ENCODE data around the gene SLC9A7.

The SLC9A7 gene

DNA sequence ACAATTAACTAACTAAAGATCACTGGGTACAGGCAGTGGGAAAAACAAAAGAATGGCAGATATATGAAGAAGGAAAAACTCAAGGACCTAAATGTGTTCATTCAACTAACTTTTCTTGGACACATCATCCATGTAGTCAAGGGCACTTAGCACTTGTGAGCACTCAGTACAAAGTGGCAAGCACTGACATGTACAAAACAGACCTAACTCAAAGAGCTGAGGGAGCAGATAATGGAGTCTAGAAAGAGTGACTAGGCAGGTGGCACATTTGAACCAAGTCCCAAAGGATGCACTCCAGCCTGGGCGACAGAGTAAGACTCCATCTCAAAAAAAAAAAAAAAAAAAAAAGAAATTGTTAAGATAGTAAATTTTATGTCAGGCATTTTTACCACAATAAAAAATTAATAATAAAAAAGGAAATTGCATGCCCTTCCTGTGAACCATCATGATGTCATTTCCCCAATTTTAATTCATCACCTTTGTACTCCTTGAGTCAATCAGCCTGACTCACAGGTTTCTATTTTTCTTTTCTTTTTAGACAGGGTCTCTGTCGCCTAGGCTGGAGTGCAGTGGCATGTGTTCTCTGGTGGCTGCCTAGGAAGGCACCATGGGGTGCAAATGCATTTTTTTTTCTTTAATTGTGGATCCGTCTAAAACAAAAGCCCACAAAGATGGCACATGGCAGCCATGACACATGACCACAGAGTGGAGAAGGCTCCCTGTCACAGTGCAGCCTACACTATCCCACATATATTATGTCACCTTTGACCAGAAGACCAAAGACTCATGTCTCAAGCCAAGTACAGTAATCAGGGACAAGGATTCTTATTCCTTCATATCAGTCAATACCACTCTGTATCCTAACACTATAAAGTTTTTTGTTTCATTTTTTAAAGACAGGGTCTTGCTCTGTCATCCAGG, 93.4 kb downstream of the SLC9A7 start:
- H3K4me3 ChIP-seq (ENCODE audit: low read depth, low read length): no peak overlapping the region
- H3K9ac ChIP-seq (ENCODE audit: low read depth, low read length): no peak overlapping the region
- peaks cover 6% of the 10 kb centered on the region for H3K9me3 ChIP-seq (ENCODE audit: control insufficient read depth, insufficient read depth, low read length)
- peaks cover 2% of the 10 kb centered on the region for H3K36me3 ChIP-seq (ENCODE audit: control insufficient read depth, insufficient read depth, low read length)
- no peaks in the 10 kb centered on the region for H3K27me3 ChIP-seq (ENCODE audit: control insufficient read depth, insufficient read depth, low read length)
- no peaks in the 10 kb centered on the region for H3K4me1 ChIP-seq (ENCODE audit: control insufficient read depth, insufficient read depth, low read length)

DNA sequence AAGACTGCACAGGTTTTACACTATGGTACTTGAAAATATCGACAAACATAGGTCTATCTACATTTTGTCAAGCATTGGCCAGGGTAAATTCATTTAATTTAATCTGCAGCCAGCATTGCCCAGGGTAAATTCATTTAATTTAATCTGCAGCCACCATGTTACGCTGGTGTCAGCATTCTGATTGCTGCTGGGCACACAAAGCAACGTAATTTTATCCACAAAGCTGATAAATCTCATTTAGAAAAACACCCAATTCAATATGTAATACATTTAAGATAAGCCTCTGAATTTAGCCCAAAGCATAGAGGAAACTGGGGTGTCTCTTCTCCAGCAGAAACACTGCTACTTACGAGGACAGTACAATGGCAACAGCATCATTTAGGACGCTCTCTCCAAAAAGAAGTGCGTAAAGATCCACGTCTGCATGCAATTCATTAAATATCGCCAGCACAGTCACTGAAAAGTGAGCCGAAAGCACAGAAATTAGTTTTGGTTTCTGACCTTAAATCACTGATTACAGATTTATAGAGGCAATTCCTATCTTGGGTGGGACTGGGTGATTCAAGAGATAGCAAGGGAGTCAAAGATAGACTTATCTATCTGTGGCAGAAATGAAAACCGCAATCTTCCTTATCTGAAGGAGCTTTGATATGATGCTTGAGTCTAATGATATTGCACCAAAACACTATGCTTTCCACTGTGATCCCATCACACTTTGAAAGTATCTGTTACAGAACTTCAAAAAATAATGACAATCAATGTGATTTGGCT, 96.5 kb downstream of the SLC9A7 start:
- peaks cover 6% of the 10 kb centered on the region for H3K9me3 ChIP-seq (ENCODE audit: control insufficient read depth, insufficient read depth, low read length)
- H3K4me3 ChIP-seq (ENCODE audit: low read depth, low read length): no peak overlapping the region
- H3K36me3 ChIP-seq (ENCODE audit: control insufficient read depth, insufficient read depth, low read length): peaks cover 2% of the 10 kb centered on the region
- no peak overlapping the region for H3K9ac ChIP-seq (ENCODE audit: low read depth, low read length)
- no peaks in the 10 kb centered on the region for H3K27me3 ChIP-seq (ENCODE audit: control insufficient read depth, insufficient read depth, low read length)
- H3K4me1 ChIP-seq (ENCODE audit: control insufficient read depth, insufficient read depth, low read length): no peaks in the 10 kb centered on the region

DNA sequence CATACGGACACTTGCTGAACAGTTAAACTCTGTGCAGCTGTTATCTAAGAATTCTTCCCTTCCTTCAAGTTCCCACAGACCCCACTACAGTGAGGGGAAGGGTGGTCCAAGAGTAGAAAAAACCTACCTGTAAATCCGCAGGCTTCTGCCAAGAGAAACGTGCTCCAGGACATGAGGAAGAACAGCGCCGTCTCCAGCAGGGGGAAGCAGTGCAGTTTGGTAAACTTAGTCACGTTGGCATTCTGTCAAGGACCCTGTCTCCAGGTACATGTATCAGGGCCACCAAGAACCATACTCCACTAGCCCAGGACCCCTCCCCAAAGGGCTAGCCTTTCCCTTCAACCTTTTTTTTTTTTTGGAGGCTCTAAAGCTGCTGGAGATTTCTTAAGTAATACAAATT, 105.4 kb downstream of the SLC9A7 start:
- H3K4me1 ChIP-seq (ENCODE audit: control insufficient read depth, insufficient read depth, low read length): peaks cover 5% of the 10 kb centered on the region
- peaks cover 4% of the 10 kb centered on the region for H3K9me3 ChIP-seq (ENCODE audit: control insufficient read depth, insufficient read depth, low read length)
- H3K9ac ChIP-seq (ENCODE audit: low read depth, low read length): no peak overlapping the region
- no peak overlapping the region for H3K4me3 ChIP-seq (ENCODE audit: low read depth, low read length)
- H3K36me3 ChIP-seq (ENCODE audit: control insufficient read depth, insufficient read depth, low read length): no peaks in the 10 kb centered on the region
- no peaks in the 10 kb centered on the region for H3K27me3 ChIP-seq (ENCODE audit: control insufficient read depth, insufficient read depth, low read length)

DNA sequence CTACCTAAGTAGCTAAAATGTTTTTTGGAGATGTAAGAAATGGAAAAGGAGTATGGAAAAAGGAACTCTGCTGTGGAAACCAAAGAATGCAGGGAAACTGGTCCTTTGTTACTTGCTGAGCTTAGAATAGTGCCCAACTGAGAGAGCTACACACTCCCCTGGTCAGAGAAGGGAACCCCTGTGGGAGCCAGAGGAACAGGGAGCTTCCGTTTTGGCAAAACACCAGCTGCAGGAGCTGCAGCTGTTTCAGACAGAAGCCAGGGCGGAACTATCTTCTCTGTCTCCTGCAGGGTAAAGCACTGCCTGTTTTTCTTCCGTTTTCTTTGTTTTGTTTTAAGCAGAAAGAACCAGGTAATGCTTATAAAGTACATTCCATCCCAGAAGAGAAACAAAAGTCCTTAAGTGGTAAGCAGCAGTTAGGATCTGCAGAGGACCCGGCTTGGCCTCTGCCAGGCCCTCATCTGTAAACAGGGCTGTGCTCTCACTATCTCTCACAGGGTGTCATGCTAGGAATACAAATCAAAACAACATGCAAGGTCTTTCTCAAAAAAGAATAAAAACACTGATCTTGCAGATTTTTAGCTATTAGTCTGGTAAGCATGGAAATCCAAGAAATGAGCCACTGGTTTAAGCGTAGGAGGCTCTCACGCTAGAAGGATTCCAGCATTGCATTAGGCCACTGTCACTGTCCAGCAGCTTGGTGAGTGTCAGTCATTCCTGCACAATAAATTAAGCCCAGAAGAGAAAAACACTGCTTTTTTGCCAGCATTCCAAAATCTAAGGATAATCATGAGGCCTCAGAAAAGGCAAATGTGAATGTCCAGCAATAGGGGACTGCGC, 109.3 kb downstream of the SLC9A7 start:
- no peaks in the 10 kb centered on the region for H3K36me3 ChIP-seq (ENCODE audit: control insufficient read depth, insufficient read depth, low read length)
- no peak overlapping the region for H3K4me3 ChIP-seq (ENCODE audit: low read depth, low read length)
- H3K9ac ChIP-seq (ENCODE audit: low read depth, low read length): no peak overlapping the region
- peaks cover 12% of the 10 kb centered on the region for H3K4me1 ChIP-seq (ENCODE audit: control insufficient read depth, insufficient read depth, low read length)
- peaks cover 2% of the 10 kb centered on the region for H3K9me3 ChIP-seq (ENCODE audit: control insufficient read depth, insufficient read depth, low read length)
- H3K27me3 ChIP-seq (ENCODE audit: control insufficient read depth, insufficient read depth, low read length): no peaks in the 10 kb centered on the region

DNA sequence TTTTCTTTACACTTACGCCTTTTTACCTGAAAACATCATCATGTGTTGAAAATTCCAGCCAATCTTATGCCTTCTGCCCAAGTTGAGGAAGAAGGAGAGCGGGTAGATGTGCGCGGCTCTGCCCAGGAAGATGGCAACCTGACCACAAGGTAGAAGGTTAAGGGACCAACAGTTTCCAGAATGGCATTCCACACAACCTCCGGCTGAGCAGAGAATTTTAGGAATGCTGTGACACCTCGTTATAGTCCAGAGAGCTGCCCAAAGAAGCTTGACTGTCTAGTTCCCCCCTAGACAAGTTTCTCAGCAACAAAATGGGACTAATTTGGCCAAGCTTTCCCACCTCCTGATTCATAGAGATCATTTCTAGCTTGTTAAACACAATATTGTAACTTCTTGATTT, 110.3 kb downstream of the SLC9A7 start:
- no peak overlapping the region for H3K4me3 ChIP-seq (ENCODE audit: low read depth, low read length)
- no peaks in the 10 kb centered on the region for H3K36me3 ChIP-seq (ENCODE audit: control insufficient read depth, insufficient read depth, low read length)
- no peak overlapping the region for H3K9ac ChIP-seq (ENCODE audit: low read depth, low read length)
- no peaks in the 10 kb centered on the region for H3K27me3 ChIP-seq (ENCODE audit: control insufficient read depth, insufficient read depth, low read length)
- H3K9me3 ChIP-seq (ENCODE audit: control insufficient read depth, insufficient read depth, low read length): no peaks in the 10 kb centered on the region
- peaks cover 12% of the 10 kb centered on the region for H3K4me1 ChIP-seq (ENCODE audit: control insufficient read depth, insufficient read depth, low read length)

DNA sequence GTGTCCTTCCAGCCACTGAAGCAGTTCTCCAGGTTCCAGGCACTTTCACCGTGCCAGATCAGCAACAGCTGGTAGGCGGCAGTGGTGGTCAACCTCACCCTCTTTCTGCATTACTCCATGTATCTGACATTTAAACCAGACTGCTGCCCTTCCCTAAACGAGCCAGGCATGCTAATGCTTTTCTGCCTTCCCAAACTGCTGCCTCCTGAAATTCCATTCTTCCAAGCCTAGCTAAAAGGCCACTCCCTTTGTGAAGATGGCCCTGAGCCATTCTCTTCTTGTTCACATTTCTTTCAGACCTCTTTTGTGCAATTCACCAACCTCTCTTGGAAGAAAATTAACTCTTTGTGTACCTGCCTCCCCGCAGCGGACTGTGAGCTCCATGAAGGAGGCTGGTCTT, 111.7 kb downstream of the SLC9A7 start:
- Histone ChIP-seq H3K36me3 (ENCODE audit: control insufficient read depth, insufficient read depth, low read length) (no peaks in the 10 kb centered on the region), H3K9me3 (ENCODE audit: control insufficient read depth, insufficient read depth, low read length) (no peaks in the 10 kb centered on the region), H3K4me3 (ENCODE audit: low read depth, low read length) (no peak overlapping the region), H3K4me1 (ENCODE audit: control insufficient read depth, insufficient read depth, low read length) (peaks cover 12% of the 10 kb centered on the region), H3K27me3 (ENCODE audit: control insufficient read depth, insufficient read depth, low read length) (no peaks in the 10 kb centered on the region), H3K9ac (ENCODE audit: low read depth, low read length) (no peak overlapping the region)

DNA sequence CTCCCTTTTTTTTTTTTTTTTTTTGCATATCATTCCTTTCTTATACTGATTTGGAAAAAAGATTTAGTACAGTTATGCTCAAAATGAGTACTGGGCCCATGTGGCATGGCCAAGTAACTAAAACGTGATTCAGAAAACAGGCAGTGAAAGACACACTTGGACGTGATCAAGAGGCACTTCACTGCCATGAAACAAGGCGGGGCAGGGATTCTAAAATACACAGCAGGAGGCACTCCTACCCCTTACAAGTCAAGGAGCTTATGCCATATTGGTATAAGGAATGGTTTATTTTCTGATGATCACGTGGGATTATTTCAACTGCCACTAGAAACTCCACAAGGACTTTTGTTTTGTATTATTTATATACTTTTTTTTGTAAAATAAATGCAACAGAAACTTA, 113.3 kb downstream of the SLC9A7 start:
- Histone ChIP-seq H3K4me3 (ENCODE audit: low read depth, low read length) (no peak overlapping the region), H3K27me3 (ENCODE audit: control insufficient read depth, insufficient read depth, low read length) (no peaks in the 10 kb centered on the region), H3K36me3 (ENCODE audit: control insufficient read depth, insufficient read depth, low read length) (no peaks in the 10 kb centered on the region), H3K4me1 (ENCODE audit: control insufficient read depth, insufficient read depth, low read length) (peaks cover 12% of the 10 kb centered on the region), H3K9me3 (ENCODE audit: control insufficient read depth, insufficient read depth, low read length) (no peaks in the 10 kb centered on the region), H3K9ac (ENCODE audit: low read depth, low read length) (no peak overlapping the region)

DNA sequence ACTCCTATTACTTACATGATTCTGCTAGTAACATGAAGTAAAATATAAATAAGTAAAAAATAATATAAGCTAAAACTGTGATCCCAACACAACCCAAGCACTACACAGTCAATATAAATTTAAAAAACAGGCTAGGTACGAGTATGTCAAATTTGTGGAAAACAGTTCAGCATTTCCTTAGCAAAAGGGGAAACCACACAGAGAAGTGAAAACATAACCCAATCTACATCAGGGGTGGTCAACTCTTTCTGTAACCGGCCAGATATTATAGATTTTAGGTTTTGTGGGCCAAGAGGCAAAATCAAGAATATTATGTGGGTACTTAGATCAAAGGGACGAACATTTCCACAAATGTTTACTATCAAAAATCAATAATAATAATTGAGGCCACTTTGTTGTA, 115.3 kb downstream of the SLC9A7 start:
- Histone ChIP-seq H3K27me3 (ENCODE audit: control insufficient read depth, insufficient read depth, low read length) (no peaks in the 10 kb centered on the region), H3K36me3 (ENCODE audit: control insufficient read depth, insufficient read depth, low read length) (no peaks in the 10 kb centered on the region), H3K9ac (ENCODE audit: low read depth, low read length) (no peak overlapping the region), H3K9me3 (ENCODE audit: control insufficient read depth, insufficient read depth, low read length) (no peaks in the 10 kb centered on the region), H3K4me1 (ENCODE audit: control insufficient read depth, insufficient read depth, low read length) (peaks cover 7% of the 10 kb centered on the region), H3K4me3 (ENCODE audit: low read depth, low read length) (no peak overlapping the region)

DNA sequence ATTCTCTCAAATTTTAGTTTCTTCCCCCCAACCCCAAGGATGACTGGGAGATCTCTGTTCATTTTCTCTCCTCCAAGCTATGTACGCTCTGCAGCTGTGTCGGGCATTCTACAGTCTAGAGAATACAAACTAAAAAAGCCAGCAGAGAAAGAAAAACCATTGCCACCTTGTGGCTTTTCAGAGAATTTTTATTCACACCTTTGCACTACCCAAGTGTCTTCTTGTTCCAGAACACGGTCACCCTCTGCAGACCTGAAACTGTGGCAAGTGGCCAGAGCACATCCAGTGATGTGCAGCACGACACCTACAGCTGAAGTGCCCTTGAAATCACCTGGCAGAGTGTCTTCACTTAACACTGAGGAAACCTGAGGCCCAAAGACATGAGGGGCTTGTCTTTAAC, 116.8 kb downstream of the SLC9A7 start:
- H3K4me1 ChIP-seq (ENCODE audit: control insufficient read depth, insufficient read depth, low read length): no peaks in the 10 kb centered on the region
- H3K27me3 ChIP-seq (ENCODE audit: control insufficient read depth, insufficient read depth, low read length): no peaks in the 10 kb centered on the region
- no peaks in the 10 kb centered on the region for H3K9me3 ChIP-seq (ENCODE audit: control insufficient read depth, insufficient read depth, low read length)
- no peaks in the 10 kb centered on the region for H3K36me3 ChIP-seq (ENCODE audit: control insufficient read depth, insufficient read depth, low read length)
- no peak overlapping the region for H3K9ac ChIP-seq (ENCODE audit: low read depth, low read length)
- H3K4me3 ChIP-seq (ENCODE audit: low read depth, low read length): no peak overlapping the region

DNA sequence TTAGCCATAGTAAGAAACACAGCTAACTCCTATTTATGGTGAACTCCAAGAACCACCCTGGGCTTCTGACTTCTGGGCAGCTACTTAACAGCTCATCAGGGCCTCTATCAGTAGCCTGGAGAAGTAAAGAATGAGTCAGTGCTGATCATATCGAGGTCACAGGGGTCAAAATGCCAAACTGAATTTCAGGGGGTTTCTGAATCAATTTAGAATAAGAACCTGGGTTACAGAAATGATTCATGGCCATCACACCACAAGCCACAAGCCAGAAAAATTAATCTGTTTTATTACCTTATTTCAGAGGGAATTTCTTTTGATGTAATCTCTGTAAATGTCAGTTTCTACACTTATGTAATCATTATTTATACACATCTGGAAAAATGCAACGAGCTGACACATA, 121.0 kb downstream of the SLC9A7 start:
- no peaks in the 10 kb centered on the region for H3K36me3 ChIP-seq (ENCODE audit: control insufficient read depth, insufficient read depth, low read length)
- no peaks in the 10 kb centered on the region for H3K9me3 ChIP-seq (ENCODE audit: control insufficient read depth, insufficient read depth, low read length)
- H3K4me1 ChIP-seq (ENCODE audit: control insufficient read depth, insufficient read depth, low read length): no peaks in the 10 kb centered on the region
- H3K9ac ChIP-seq (ENCODE audit: low read depth, low read length): no peak overlapping the region
- no peaks in the 10 kb centered on the region for H3K27me3 ChIP-seq (ENCODE audit: control insufficient read depth, insufficient read depth, low read length)
- H3K4me3 ChIP-seq (ENCODE audit: low read depth, low read length): no peak overlapping the region

DNA sequence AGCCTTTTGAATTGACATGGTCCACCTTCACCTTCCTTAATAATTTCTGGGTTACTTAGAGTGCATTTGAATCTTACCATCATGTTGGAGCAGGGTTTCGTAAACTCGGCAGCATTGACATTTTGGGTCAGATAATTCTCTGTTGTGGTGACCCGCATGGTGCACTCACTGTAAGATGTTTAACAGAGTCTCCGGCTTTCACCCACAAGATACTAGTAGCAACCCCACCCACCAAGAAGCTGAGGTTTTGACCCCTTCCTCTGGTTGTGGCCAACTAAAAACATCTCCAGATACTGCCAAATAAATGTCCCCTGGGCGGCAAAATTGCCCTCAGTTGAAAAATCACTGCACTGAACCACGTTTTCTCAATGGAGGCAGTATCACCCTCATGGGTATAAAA, 122.7 kb downstream of the SLC9A7 start:
- H3K27me3 ChIP-seq (ENCODE audit: control insufficient read depth, insufficient read depth, low read length): no peaks in the 10 kb centered on the region
- H3K9ac ChIP-seq (ENCODE audit: low read depth, low read length): no peak overlapping the region
- H3K4me3 ChIP-seq (ENCODE audit: low read depth, low read length): no peak overlapping the region
- H3K36me3 ChIP-seq (ENCODE audit: control insufficient read depth, insufficient read depth, low read length): no peaks in the 10 kb centered on the region
- no peaks in the 10 kb centered on the region for H3K9me3 ChIP-seq (ENCODE audit: control insufficient read depth, insufficient read depth, low read length)
- H3K4me1 ChIP-seq (ENCODE audit: control insufficient read depth, insufficient read depth, low read length): no peaks in the 10 kb centered on the region

Measured in iPS-15b (cell line).